ENCODE data around the gene CACNB4. TPM values are rescaled to one million over a fixed set of nuclear protein-coding genes. Genes with fewer than 3 reads are reported as not detected.

Gene CACNB4
- polyA plus RNA-seq, 1 donor from 2014 or later = 29.0 TPM

DNA sequence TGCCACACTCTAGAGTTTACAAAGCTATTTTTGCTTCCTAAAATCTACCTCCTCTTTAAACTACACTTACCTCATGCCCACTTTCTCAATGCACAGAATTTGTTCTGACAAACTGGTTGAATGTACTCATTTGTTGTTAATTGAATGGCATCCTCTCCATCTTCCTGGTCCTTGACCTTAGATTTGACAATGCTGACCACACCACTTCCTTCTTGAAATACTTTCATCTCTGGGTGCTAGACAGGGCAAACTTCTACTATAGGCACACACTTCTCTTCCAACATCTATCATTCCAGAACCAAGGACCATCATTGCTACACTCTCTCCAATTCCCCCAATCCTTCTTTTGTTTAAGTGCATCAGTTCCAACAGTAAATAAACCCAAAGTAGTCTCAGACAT is 292.9 kb downstream of the CACNB4 start:
- TF ChIP-seq CTCF (IDR thresholded peaks at IDR 0.05; ENCODE audit: poor library complexity, severe bottlenecking) = no peak
- no peak for TF ChIP-seq TAF1 (IDR thresholded peaks at IDR 0.05; ENCODE audit: low read depth)
- no peak for TF ChIP-seq EP300 (conservative IDR thresholded peaks at IDR 0.05; ENCODE audit: poor library complexity, severe bottlenecking)
- H3K9ac ChIP-seq (ENCODE audit: low read length) = no peak overlapping the region
- H3K9me3 ChIP-seq (ENCODE audit: low read length) = no peaks in the 10 kb centered on the region
- no peak overlapping the region for H3K4me3 ChIP-seq (ENCODE audit: low read length)
- H3K27ac ChIP-seq (ENCODE audit: low read length) = no peak overlapping the region
- peaks cover 4% of the 10 kb centered on the region for H3K36me3 ChIP-seq (ENCODE audit: insufficient read depth, low read length)
- no peak overlapping the region for H2AFZ ChIP-seq (ENCODE audit: low read depth, low read length)
- no peaks in the 10 kb centered on the region for H3K79me2 ChIP-seq (replicated peaks; ENCODE audit: insufficient read depth, low read length)
- no peaks in the 10 kb centered on the region for H4K20me1 ChIP-seq (ENCODE audit: insufficient read depth)
- no peaks in the 10 kb centered on the region for H3F3A ChIP-seq (ENCODE audit: insufficient read depth, low read length, poor library complexity, severe bottlenecking)
- H3K27me3 ChIP-seq (ENCODE audit: insufficient read depth, low read depth, low read length) = no peaks in the 10 kb centered on the region
- no peaks in the 10 kb centered on the region for H3K9me2 ChIP-seq (ENCODE audit: insufficient read depth, low read length)
- no peak overlapping the region for H3K4me2 ChIP-seq (ENCODE audit: low read length)

DNA sequence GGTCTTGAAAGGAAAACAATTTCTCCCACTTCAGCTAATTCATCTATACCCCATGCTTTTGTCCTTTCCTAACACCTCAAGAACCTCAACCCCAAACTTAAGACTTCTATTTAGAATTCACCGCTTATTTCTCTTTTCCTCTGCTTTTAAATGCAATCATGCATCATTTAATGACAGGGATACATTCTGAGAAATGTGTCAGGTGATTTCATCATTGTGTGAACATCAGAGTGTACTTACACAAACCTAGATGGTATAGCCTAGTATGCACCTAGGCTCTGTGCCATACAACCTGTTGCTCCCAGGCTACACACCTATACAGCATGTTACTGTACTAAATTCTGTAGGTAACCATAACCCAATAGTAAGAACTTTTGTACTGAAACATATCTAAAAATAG is 293.5 kb downstream of the CACNB4 start:
- Histone ChIP-seq H4K20me1 (ENCODE audit: insufficient read depth) (no peaks in the 10 kb centered on the region), H3K27me3 (ENCODE audit: insufficient read depth, low read depth, low read length) (no peaks in the 10 kb centered on the region), H3K4me3 (ENCODE audit: low read length) (no peak overlapping the region), H2AFZ (ENCODE audit: low read depth, low read length) (no peak overlapping the region), H3K79me2 (replicated peaks; ENCODE audit: insufficient read depth, low read length) (no peaks in the 10 kb centered on the region), H3K36me3 (ENCODE audit: insufficient read depth, low read length) (peaks cover 4% of the 10 kb centered on the region), H3K4me2 (ENCODE audit: low read length) (no peak overlapping the region), H3K9me3 (ENCODE audit: low read length) (no peaks in the 10 kb centered on the region), H3K27ac (ENCODE audit: low read length) (no peak overlapping the region), H3K9ac (ENCODE audit: low read length) (no peak overlapping the region), H3F3A (ENCODE audit: insufficient read depth, low read length, poor library complexity, severe bottlenecking) (no peaks in the 10 kb centered on the region), H3K9me2 (ENCODE audit: insufficient read depth, low read length) (no peaks in the 10 kb centered on the region)
- TF ChIP-seq REST (IDR thresholded peaks at IDR 0.05; ENCODE audit: borderline replicate concordance) (no peak), SMC3 (conservative IDR thresholded peaks at IDR 0.05; ENCODE audit: poor library complexity) (no peak), EZH2 (IDR thresholded peaks at IDR 0.05; ENCODE audit: borderline replicate concordance, insufficient read depth, low read length, poor library complexity, severe bottlenecking) (no peak), MXI1 (conservative IDR thresholded peaks at IDR 0.05; ENCODE audit: poor library complexity, severe bottlenecking) (no peak), CTCF (IDR thresholded peaks at IDR 0.05; ENCODE audit: poor library complexity, severe bottlenecking) (no peak), RAD21 (conservative IDR thresholded peaks at IDR 0.05) (no peak), TAF1 (IDR thresholded peaks at IDR 0.05; ENCODE audit: low read depth) (no peak), EP300 (conservative IDR thresholded peaks at IDR 0.05; ENCODE audit: poor library complexity, severe bottlenecking) (no peak), POLR2AphosphoS5 (IDR thresholded peaks at IDR 0.05) (no peak)
